GM06990 (cell line): ENCODE results near the gene NEDD4L.

Experiments used
- DNase-seq: peaks from one replicate; pipeline ENCODE4 v3.0.0-alpha.2; 2011; ENCODE audit not compliant: insufficient read length; ENCODE audit errors: extremely low read depth
- H3K27me3 ChIP-seq: replicated peaks from 2 replicates; pipeline ENCODE4 v1.6.0; 2011; ENCODE audit warnings: low read length; ENCODE audit not compliant: control insufficient read depth, insufficient read depth
- H3K36me3 ChIP-seq: 2 replicates; pipeline ENCODE4 v1.5.1; 2011; ENCODE audit warnings: low read length; ENCODE audit not compliant: control insufficient read depth, insufficient read depth
- H3K4me3 ChIP-seq: replicated peaks from 2 replicates; pipeline ENCODE4 v1.5.1; 2011; ENCODE audit warnings: low read depth, mild to moderate bottlenecking, control low read depth, low read length
- CTCF ChIP-seq: IDR thresholded peaks from 2 replicates; pipeline ENCODE4 v1.5.1; 2011; ENCODE audit warnings: low read length, control low read depth, mild to moderate bottlenecking, inconsistent platforms; ENCODE audit not compliant: insufficient read depth, poor library complexity, severe bottlenecking

Gene NEDD4L

GRCh38 chr18:58205443-58206160 lies 161.6 kb downstream of the NEDD4L start:
- no peak for DNase-seq
- TF ChIP-seq CTCF: no peak
- Histone ChIP-seq H3K27me3 (no peaks in the 10 kb centered on the region), H3K4me3 (no peak overlapping the region), H3K36me3 (no peaks in the 10 kb centered on the region)

GRCh38 chr18:58207520-58208152 lies 163.6 kb downstream of the NEDD4L start:
- no peak for TF ChIP-seq CTCF
- no peak for DNase-seq
- Histone ChIP-seq H3K36me3 (no peaks in the 10 kb centered on the region), H3K4me3 (no peak overlapping the region), H3K27me3 (no peaks in the 10 kb centered on the region)

- Histone ChIP-seq H3K27me3 (no peaks in the 10 kb centered on the region), H3K36me3 (no peaks in the 10 kb centered on the region), H3K4me3 (no peak overlapping the region)
- TF ChIP-seq CTCF: no peak
- DNase-seq: no peak
These were observed 164.3 kb downstream of the NEDD4L start for GRCh38 chr18:58208207-58208932.

GRCh38 chr18:58209326-58209725 lies 165.3 kb downstream of the NEDD4L start:
- H3K36me3 ChIP-seq: no peaks in the 10 kb centered on the region
- H3K27me3 ChIP-seq: no peaks in the 10 kb centered on the region
- TF ChIP-seq CTCF: no peak
- DNase-seq: no peak
- H3K4me3 ChIP-seq: no peak overlapping the region

- Histone ChIP-seq H3K36me3 (no peaks in the 10 kb centered on the region), H3K27me3 (no peaks in the 10 kb centered on the region), H3K4me3 (no peak overlapping the region)
- no peak for TF ChIP-seq CTCF
- no peak for DNase-seq
These were observed 167.5 kb downstream of the NEDD4L start for GRCh38 chr18:58211510-58211909.
